PFSK-1 (cell line): ENCODE results near the gene CCDC192.

Experiments
- FOXP2 ChIP-seq: optimal IDR thresholded peaks from 2 replicates; pipeline ENCODE3; 2011; ENCODE audit warnings: borderline replicate concordance, control low read depth, inconsistent platforms; ENCODE audit not compliant: insufficient read depth; ENCODE audit errors: extremely low read length, extremely low read depth
- POLR2AphosphoS5 ChIP-seq: IDR thresholded peaks from 2 replicates; pipeline ENCODE4 v1.6.1; 2012; ENCODE audit warnings: low read depth, mild to moderate bottlenecking, control low read depth, low read length, moderate library complexity
- SIN3A ChIP-seq: IDR thresholded peaks from 2 replicates; pipeline ENCODE4 v1.6.1; 2012; ENCODE audit warnings: mild to moderate bottlenecking, low read length, moderate library complexity, borderline replicate concordance; ENCODE audit not compliant: insufficient read depth
- TAF1 ChIP-seq: IDR thresholded peaks from 2 replicates; pipeline ENCODE4 v1.6.1; 2012; ENCODE audit warnings: low read length, control low read depth, borderline replicate concordance; ENCODE audit not compliant: insufficient read depth
- TF ChIP-seq, protein P1 (sequence below), 2 experiments: IDR thresholded peaks; 2 replicates each; pipeline versions ENCODE4 v1.6.1 to v1.8.0; 2011 to 2012; ENCODE audit warnings: low read depth in 2 of 2, low read length in 2 of 2, control low read depth in 1 of 2, inconsistent platforms in 1 of 2, mild to moderate bottlenecking in 1 of 2, moderate library complexity in 1 of 2; ENCODE audit not compliant: insufficient read depth in 1 of 2

Gene CCDC192

GRCh38 chr5:127987354-127988145, 284.4 kb downstream of the CCDC192 start:
- no peak for TF ChIP-seq POLR2AphosphoS5
- TF ChIP-seq TAF1, result no peak
- TF ChIP-seq FOXP2, result no peak
- TF ChIP-seq, protein P1, sequence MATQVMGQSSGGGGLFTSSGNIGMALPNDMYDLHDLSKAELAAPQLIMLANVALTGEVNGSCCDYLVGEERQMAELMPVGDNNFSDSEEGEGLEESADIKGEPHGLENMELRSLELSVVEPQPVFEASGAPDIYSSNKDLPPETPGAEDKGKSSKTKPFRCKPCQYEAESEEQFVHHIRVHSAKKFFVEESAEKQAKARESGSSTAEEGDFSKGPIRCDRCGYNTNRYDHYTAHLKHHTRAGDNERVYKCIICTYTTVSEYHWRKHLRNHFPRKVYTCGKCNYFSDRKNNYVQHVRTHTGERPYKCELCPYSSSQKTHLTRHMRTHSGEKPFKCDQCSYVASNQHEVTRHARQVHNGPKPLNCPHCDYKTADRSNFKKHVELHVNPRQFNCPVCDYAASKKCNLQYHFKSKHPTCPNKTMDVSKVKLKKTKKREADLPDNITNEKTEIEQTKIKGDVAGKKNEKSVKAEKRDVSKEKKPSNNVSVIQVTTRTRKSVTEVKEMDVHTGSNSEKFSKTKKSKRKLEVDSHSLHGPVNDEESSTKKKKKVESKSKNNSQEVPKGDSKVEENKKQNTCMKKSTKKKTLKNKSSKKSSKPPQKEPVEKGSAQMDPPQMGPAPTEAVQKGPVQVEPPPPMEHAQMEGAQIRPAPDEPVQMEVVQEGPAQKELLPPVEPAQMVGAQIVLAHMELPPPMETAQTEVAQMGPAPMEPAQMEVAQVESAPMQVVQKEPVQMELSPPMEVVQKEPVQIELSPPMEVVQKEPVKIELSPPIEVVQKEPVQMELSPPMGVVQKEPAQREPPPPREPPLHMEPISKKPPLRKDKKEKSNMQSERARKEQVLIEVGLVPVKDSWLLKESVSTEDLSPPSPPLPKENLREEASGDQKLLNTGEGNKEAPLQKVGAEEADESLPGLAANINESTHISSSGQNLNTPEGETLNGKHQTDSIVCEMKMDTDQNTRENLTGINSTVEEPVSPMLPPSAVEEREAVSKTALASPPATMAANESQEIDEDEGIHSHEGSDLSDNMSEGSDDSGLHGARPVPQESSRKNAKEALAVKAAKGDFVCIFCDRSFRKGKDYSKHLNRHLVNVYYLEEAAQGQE (IDR thresholded peaks at IDR 0.05; ENCODE audit: insufficient read depth in 1 of 2, low read depth in 2 of 2, low read length in 2 of 2), result no peak
- TF ChIP-seq SIN3A, result no peak

DNA sequence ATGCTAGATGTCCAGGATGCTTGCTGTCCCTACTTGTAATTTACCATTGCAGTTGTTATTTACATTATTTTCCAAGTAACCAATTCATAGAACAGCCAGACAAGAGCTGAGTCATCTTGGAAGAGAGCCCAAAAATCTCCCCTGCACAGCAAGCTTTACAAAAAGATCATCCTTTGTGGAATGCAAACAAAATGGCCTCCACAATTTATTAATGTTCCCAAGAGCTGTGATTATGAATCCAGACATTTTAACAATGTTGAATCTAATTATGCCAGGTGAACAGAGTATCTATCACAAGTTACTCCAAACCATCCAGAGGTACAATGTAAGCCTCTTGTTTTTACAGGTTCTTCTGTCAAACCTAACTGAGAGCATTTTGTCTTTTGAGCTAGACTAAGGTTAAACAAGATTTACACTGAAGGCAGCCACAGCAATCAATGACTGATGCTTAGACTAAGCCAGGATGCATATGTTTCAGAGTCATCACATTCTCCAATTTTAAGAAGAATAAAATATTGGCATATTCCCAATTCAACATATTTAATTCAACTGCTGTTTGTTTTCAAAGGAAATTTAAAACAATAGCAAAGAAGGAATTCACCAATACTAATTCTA, 285.1 kb downstream of the CCDC192 start:
- TF ChIP-seq, protein P1 (IDR thresholded peaks at IDR 0.05; ENCODE audit: insufficient read depth in 1 of 2, low read depth in 2 of 2, low read length in 2 of 2), result no peak
- TF ChIP-seq TAF1 (no peak), SIN3A (no peak), POLR2AphosphoS5 (no peak), FOXP2 (no peak)
